ENCODE results near the gene EIF4EBP3. TPM values are rescaled to one million over a fixed set of nuclear protein-coding genes. Genes with fewer than 3 reads are reported as not detected.

Gene EIF4EBP3
- polyA plus RNA-seq, 1 donor from 2014 or later, result 1.0 TPM

- no peak overlapping the region for H3K4me3 ChIP-seq (ENCODE audit: low read length)
- no peak overlapping the region for H3K9ac ChIP-seq (ENCODE audit: low read length)
- H3F3A ChIP-seq (ENCODE audit: insufficient read depth, low read length, poor library complexity, severe bottlenecking), result no peaks in the 10 kb centered on the region
- H2AFZ ChIP-seq (ENCODE audit: low read depth, low read length), result no peak overlapping the region
- H3K4me2 ChIP-seq (ENCODE audit: low read length), result no peak overlapping the region
- H4K20me1 ChIP-seq (ENCODE audit: insufficient read depth), result no peaks in the 10 kb centered on the region
- H3K79me2 ChIP-seq (replicated peaks; ENCODE audit: insufficient read depth, low read length), result peaks cover 14% of the 10 kb centered on the region
- H3K9me2 ChIP-seq (ENCODE audit: insufficient read depth, low read length), result no peaks in the 10 kb centered on the region
- no peak overlapping the region for H3K27ac ChIP-seq (ENCODE audit: low read length)
- H3K27me3 ChIP-seq (ENCODE audit: insufficient read depth, low read depth, low read length), result no peaks in the 10 kb centered on the region
- no peaks in the 10 kb centered on the region for H3K36me3 ChIP-seq (ENCODE audit: insufficient read depth, low read length)
- TF ChIP-seq TAF1 (IDR thresholded peaks at IDR 0.05; ENCODE audit: low read depth) (no peak), MXI1 (conservative IDR thresholded peaks at IDR 0.05; ENCODE audit: poor library complexity, severe bottlenecking) (no peak), SMC3 (conservative IDR thresholded peaks at IDR 0.05; ENCODE audit: poor library complexity) (no peak), POLR2AphosphoS5 (IDR thresholded peaks at IDR 0.05) (no peak), EZH2 (IDR thresholded peaks at IDR 0.05; ENCODE audit: borderline replicate concordance, insufficient read depth, low read length, poor library complexity, severe bottlenecking) (no peak), RAD21 (conservative IDR thresholded peaks at IDR 0.05) (no peak), CTCF (IDR thresholded peaks at IDR 0.05; ENCODE audit: poor library complexity, severe bottlenecking) (no peak), REST (IDR thresholded peaks at IDR 0.05; ENCODE audit: borderline replicate concordance) (no peak), EP300 (conservative IDR thresholded peaks at IDR 0.05; ENCODE audit: poor library complexity, severe bottlenecking) (no peak)
- no peaks in the 10 kb centered on the region for H3K9me3 ChIP-seq (ENCODE audit: low read length)
Measured at GRCh38 chr5:140567871-140568270, 20.4 kb downstream of the EIF4EBP3 start.

GRCh38 chr5:140568443-140569063, 21.1 kb downstream of the EIF4EBP3 start:
- Histone ChIP-seq H3K36me3 (ENCODE audit: insufficient read depth, low read length) (no peaks in the 10 kb centered on the region), H3K9me3 (ENCODE audit: low read length) (no peaks in the 10 kb centered on the region), H4K20me1 (ENCODE audit: insufficient read depth) (no peaks in the 10 kb centered on the region), H3K27ac (ENCODE audit: low read length) (no peak overlapping the region), H3K4me2 (ENCODE audit: low read length) (no peak overlapping the region), H3K79me2 (replicated peaks; ENCODE audit: insufficient read depth, low read length) (peaks cover 14% of the 10 kb centered on the region), H2AFZ (ENCODE audit: low read depth, low read length) (no peak overlapping the region), H3K4me3 (ENCODE audit: low read length) (no peak overlapping the region), H3K27me3 (ENCODE audit: insufficient read depth, low read depth, low read length) (no peaks in the 10 kb centered on the region), H3F3A (ENCODE audit: insufficient read depth, low read length, poor library complexity, severe bottlenecking) (no peaks in the 10 kb centered on the region), H3K9me2 (ENCODE audit: insufficient read depth, low read length) (no peaks in the 10 kb centered on the region), H3K9ac (ENCODE audit: low read length) (no peak overlapping the region)
- TF ChIP-seq TAF1 (IDR thresholded peaks at IDR 0.05; ENCODE audit: low read depth), result no peak
- TF ChIP-seq REST (IDR thresholded peaks at IDR 0.05; ENCODE audit: borderline replicate concordance), result no peak
- no peak for TF ChIP-seq SMC3 (conservative IDR thresholded peaks at IDR 0.05; ENCODE audit: poor library complexity)
- TF ChIP-seq POLR2AphosphoS5 (IDR thresholded peaks at IDR 0.05), result no peak
- no peak for TF ChIP-seq EZH2 (IDR thresholded peaks at IDR 0.05; ENCODE audit: borderline replicate concordance, insufficient read depth, low read length, poor library complexity, severe bottlenecking)
- TF ChIP-seq CTCF (IDR thresholded peaks at IDR 0.05; ENCODE audit: poor library complexity, severe bottlenecking), result no peak
- no peak for TF ChIP-seq RAD21 (conservative IDR thresholded peaks at IDR 0.05)
- TF ChIP-seq MXI1 (conservative IDR thresholded peaks at IDR 0.05; ENCODE audit: poor library complexity, severe bottlenecking), result no peak
- no peak for TF ChIP-seq EP300 (conservative IDR thresholded peaks at IDR 0.05; ENCODE audit: poor library complexity, severe bottlenecking)

Data from neural cell (in vitro differentiated cells).